Ishikawa (cell line): ENCODE results near the gene SMARCD3.

Experiments
- CREB1 ChIP-seq: IDR thresholded peaks from 2 replicates; pipeline ENCODE4 v1.6.1; 2012; ENCODE audit warnings: low read depth
- RAD21 ChIP-seq: IDR thresholded peaks from 2 replicates; pipeline ENCODE4 v1.6.1; 2012; ENCODE audit warnings: low read depth
- TAF1 ChIP-seq: IDR thresholded peaks from 2 replicates; pipeline ENCODE4 v1.6.1; 2012; ENCODE audit warnings: low read depth, mild to moderate bottlenecking
- TCF12 ChIP-seq: IDR thresholded peaks from 2 replicates; pipeline ENCODE4 v1.6.1; 2012; ENCODE audit warnings: low read depth
- TEAD4 ChIP-seq: IDR thresholded peaks from 2 replicates; pipeline ENCODE4 v1.6.1; 2012
- YY1 ChIP-seq: IDR thresholded peaks from 2 replicates; pipeline ENCODE4 v1.6.1; 2012; ENCODE audit warnings: low read depth
- TF ChIP-seq, protein P1 (sequence below): IDR thresholded peaks from 2 replicates; pipeline ENCODE4 v1.6.1; 2012; ENCODE audit warnings: low read depth, mild to moderate bottlenecking
- TF ChIP-seq, protein P2 (sequence below): IDR thresholded peaks from 2 replicates; pipeline ENCODE4 v1.6.1; 2012

DNA sequence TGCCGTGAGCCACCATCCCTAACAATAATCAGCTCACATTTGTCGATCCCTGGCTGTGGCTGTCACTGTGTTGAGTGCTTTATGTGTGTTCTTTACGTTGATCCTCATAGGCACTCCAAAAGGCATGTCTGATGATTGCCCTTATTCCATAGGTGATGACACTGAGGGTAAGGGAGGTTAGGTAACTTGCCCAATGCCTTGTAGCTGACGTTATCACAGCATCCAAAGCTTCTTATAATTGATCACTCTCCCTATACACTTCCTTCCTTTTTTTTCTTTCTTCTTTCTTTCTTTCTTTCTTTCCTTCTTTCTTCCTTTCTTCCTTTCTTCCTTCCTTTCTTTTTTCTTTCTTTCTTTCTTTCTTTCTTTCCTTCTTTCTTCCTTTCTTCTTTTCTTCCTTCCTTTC is 41.9 kb upstream of the SMARCD3 start:
- no peak for TF ChIP-seq TEAD4
- no peak for TF ChIP-seq RAD21
- no peak for TF ChIP-seq TAF1
- TF ChIP-seq, protein P1, sequence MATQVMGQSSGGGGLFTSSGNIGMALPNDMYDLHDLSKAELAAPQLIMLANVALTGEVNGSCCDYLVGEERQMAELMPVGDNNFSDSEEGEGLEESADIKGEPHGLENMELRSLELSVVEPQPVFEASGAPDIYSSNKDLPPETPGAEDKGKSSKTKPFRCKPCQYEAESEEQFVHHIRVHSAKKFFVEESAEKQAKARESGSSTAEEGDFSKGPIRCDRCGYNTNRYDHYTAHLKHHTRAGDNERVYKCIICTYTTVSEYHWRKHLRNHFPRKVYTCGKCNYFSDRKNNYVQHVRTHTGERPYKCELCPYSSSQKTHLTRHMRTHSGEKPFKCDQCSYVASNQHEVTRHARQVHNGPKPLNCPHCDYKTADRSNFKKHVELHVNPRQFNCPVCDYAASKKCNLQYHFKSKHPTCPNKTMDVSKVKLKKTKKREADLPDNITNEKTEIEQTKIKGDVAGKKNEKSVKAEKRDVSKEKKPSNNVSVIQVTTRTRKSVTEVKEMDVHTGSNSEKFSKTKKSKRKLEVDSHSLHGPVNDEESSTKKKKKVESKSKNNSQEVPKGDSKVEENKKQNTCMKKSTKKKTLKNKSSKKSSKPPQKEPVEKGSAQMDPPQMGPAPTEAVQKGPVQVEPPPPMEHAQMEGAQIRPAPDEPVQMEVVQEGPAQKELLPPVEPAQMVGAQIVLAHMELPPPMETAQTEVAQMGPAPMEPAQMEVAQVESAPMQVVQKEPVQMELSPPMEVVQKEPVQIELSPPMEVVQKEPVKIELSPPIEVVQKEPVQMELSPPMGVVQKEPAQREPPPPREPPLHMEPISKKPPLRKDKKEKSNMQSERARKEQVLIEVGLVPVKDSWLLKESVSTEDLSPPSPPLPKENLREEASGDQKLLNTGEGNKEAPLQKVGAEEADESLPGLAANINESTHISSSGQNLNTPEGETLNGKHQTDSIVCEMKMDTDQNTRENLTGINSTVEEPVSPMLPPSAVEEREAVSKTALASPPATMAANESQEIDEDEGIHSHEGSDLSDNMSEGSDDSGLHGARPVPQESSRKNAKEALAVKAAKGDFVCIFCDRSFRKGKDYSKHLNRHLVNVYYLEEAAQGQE, result no peak
- no peak for TF ChIP-seq TCF12
- no peak for TF ChIP-seq YY1
- no peak for TF ChIP-seq CREB1
- TF ChIP-seq, protein P2, sequence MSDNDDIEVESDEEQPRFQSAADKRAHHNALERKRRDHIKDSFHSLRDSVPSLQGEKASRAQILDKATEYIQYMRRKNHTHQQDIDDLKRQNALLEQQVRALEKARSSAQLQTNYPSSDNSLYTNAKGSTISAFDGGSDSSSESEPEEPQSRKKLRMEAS, result no peak
